PC-9 (cell line): Measurements from ENCODE around the gene KCNMB2. TPM values are rescaled to one million over a fixed set of nuclear protein-coding genes. Genes with fewer than 3 reads are reported as not detected.
A peak's percentile ranks its signal among the peaks of the same experiment; 100 is the strongest.

Experiments
- BruUV-seq: library from RNA; stranded (reverse); fragments of 400-500 nt; replicated peaks from 2 replicates; lab custom pipeline; 2021; lab: Mats Ljungman, UMichigan
- CTCF ChIA-PET: fragments of 300-600 bp; sonication (Branson Sonifier 250); formaldehyde crosslinking; loops from one replicate; lab custom pipeline; 2022; ENCODE audit warnings: antibody characterized with exemption; lab: Charles Lee
- POLR2A ChIA-PET: fragments of 300-600 bp; sonication (Branson Sonifier 250); formaldehyde crosslinking; loops from one replicate; lab custom pipeline; 2022; ENCODE audit warnings: antibody characterized with exemption; ENCODE audit not compliant: unreplicated experiment; lab: Charles Lee
- DNase-seq, 2 experiments: peaks; one replicate each; pipeline versions ENCODE4 v3.0.0 to v3.0.0-alpha.2; 2015 to 2022; ENCODE audit warnings: mixed read lengths in 1 of 2
- H2AFZ ChIP-seq: fragments of 200-600 bp; sonication (generic); 2 replicates; pipeline ENCODE4 v1.8.1; 2017; ENCODE audit warnings: antibody characterized with exemption
- H3F3A ChIP-seq: fragments of 200-600 bp; sonication (generic); 2 replicates; pipeline ENCODE4 v1.8.1; 2017; ENCODE audit warnings: antibody characterized with exemption, mild to moderate bottlenecking, low read depth; ENCODE audit not compliant: insufficient read depth
- H3K27ac ChIP-seq: fragments of 200-600 bp; sonication (generic); 2 replicates; pipeline ENCODE4 v1.6.1; 2016; ENCODE audit warnings: mixed run types
- H3K27me3 ChIP-seq: fragments of 200-600 bp; sonication (generic); 2 replicates; pipeline ENCODE4 v1.6.1; 2016; ENCODE audit warnings: low read depth, mixed run types; ENCODE audit not compliant: insufficient read depth
- H3K36me3 ChIP-seq: fragments of 200-600 bp; sonication (generic); 2 replicates; pipeline ENCODE4 v1.6.1; 2016; ENCODE audit warnings: low read depth, mixed run types
- H3K4me1 ChIP-seq: fragments of 200-600 bp; sonication (generic); replicated peaks from 2 replicates; pipeline ENCODE4 v1.6.1; 2016; ENCODE audit warnings: mixed run types; ENCODE audit not compliant: insufficient read depth
- H3K4me2 ChIP-seq: fragments of 200-600 bp; sonication (generic); 2 replicates; pipeline ENCODE4 v1.6.1; 2017; ENCODE audit warnings: mixed run types
- H3K4me3 ChIP-seq: fragments of 200-600 bp; sonication (generic); 2 replicates; pipeline ENCODE4 v1.6.1; 2016; ENCODE audit warnings: mixed run types
- H3K79me2 ChIP-seq: fragments of 200-600 bp; sonication (generic); 2 replicates; pipeline ENCODE4 v1.6.1; 2017; ENCODE audit warnings: low read depth, mixed run types
- H3K9me2 ChIP-seq: fragments of 200-600 bp; sonication (generic); 2 replicates; pipeline ENCODE4 v1.8.1; 2017; ENCODE audit warnings: mild to moderate bottlenecking; ENCODE audit not compliant: insufficient read depth
- H3K9me3 ChIP-seq: fragments of 200-600 bp; sonication (generic); 2 replicates; pipeline ENCODE4 v1.8.1; 2016; ENCODE audit warnings: low read depth; ENCODE audit not compliant: insufficient read depth
- H4K20me1 ChIP-seq: fragments of 200-600 bp; sonication (generic); 2 replicates; pipeline ENCODE4 v1.8.1; 2017; ENCODE audit not compliant: insufficient read depth
- CTCF ChIP-seq: fragments of 200-600 bp; sonication (generic); conservative IDR thresholded peaks from 2 replicates; pipeline ENCODE4 v1.6.1; 2017; ENCODE audit warnings: mixed run types, antibody characterized with exemption, mild to moderate bottlenecking, moderate library complexity
- EZH2 ChIP-seq: fragments of 200-600 bp; sonication (generic); IDR thresholded peaks from 2 replicates; pipeline ENCODE4 v1.8.0; 2017; ENCODE audit warnings: antibody characterized with exemption, low read depth
- intact Hi-C: fragments of 100-400 bp; cut with micrococcal nuclease; formaldehyde crosslinking; loops from one replicate; pipeline ENCODE4 v1.10.0; 2022; ENCODE audit not compliant: unreplicated experiment
- total RNA-seq: library from RNA; stranded (reverse); gene quantifications from 2 replicates; pipeline ENCODE4 v1.2.3, GENCODE V29; 2021

KCNMB2 gene
- total RNA-seq, 1 experiment from 2014 or later: not detected

- intact Hi-C loops: no loop called here
- no peak overlapping the region for H3K27ac ChIP-seq
Observed at GRCh38 chr3:178669758-178670157, 133.5 kb downstream of the KCNMB2 start.

GRCh38 chr3:178671377-178671776 lies 135.1 kb downstream of the KCNMB2 start:
- TF ChIP-seq CTCF: no peak
- TF ChIP-seq EZH2: no peak
- no peak overlapping the region for H2AFZ ChIP-seq
- H3K4me1 ChIP-seq: no peaks in the 10 kb centered on the region
- H3F3A ChIP-seq: no peaks in the 10 kb centered on the region
- DNase-seq: no peak
- no peaks in the 10 kb centered on the region for H3K27me3 ChIP-seq
- no peaks in the 10 kb centered on the region for H3K9me2 ChIP-seq
- no TSS peak for BruUV-seq
- ChIA-PET POLR2A (no interaction called here), CTCF (no interaction called here)
- no peak overlapping the region for H3K4me3 ChIP-seq
- H3K27ac ChIP-seq: no peak overlapping the region
- 0 out of 2 replicates have a peak overlapping the region, but pooled peaks have one; percentile 0 for H3K4me2 ChIP-seq
- H4K20me1 ChIP-seq: no peaks in the 10 kb centered on the region
- no peaks in the 10 kb centered on the region for H3K36me3 ChIP-seq
- intact Hi-C loops: no loop called here
- H3K9me3 ChIP-seq: no peaks in the 10 kb centered on the region
- H3K79me2 ChIP-seq: no peaks in the 10 kb centered on the region

More at GRCh38 chr3:178669758-178670157, 133.5 kb downstream of the KCNMB2 start:
- no TSS peak for BruUV-seq
- Histone ChIP-seq H3F3A (no peaks in the 10 kb centered on the region), H4K20me1 (no peaks in the 10 kb centered on the region), H3K9me2 (no peaks in the 10 kb centered on the region), H3K27me3 (no peaks in the 10 kb centered on the region), H2AFZ (no peak overlapping the region), H3K4me2 (no peak overlapping the region), H3K9me3 (no peaks in the 10 kb centered on the region), H3K4me3 (no peak overlapping the region), H3K4me1 (no peaks in the 10 kb centered on the region), H3K36me3 (no peaks in the 10 kb centered on the region), H3K79me2 (no peaks in the 10 kb centered on the region)
- no peak for DNase-seq
- POLR2A ChIA-PET: no interaction called here
- CTCF ChIA-PET: no interaction called here
- TF ChIP-seq CTCF (no peak), EZH2 (no peak)

GRCh38 chr3:178671791-178672190 lies 135.6 kb downstream of the KCNMB2 start:
- H3K36me3 ChIP-seq: no peaks in the 10 kb centered on the region
- no peaks in the 10 kb centered on the region for H3K4me1 ChIP-seq
- H3K4me3 ChIP-seq: no peak overlapping the region
- no peaks in the 10 kb centered on the region for H3K9me2 ChIP-seq
- DNase-seq: peak; percentile 23 to 72
- no peak overlapping the region for H2AFZ ChIP-seq
- intact Hi-C loops: no loop called here
- no peak overlapping the region for H3K27ac ChIP-seq
- 0 out of 2 replicates have a peak overlapping the region, but pooled peaks have one; percentile 0 for H3K4me2 ChIP-seq
- POLR2A ChIA-PET: no interaction called here
- TF ChIP-seq CTCF: no peak
- no peak for TF ChIP-seq EZH2
- no peaks in the 10 kb centered on the region for H3K9me3 ChIP-seq
- H3F3A ChIP-seq: no peaks in the 10 kb centered on the region
- no peaks in the 10 kb centered on the region for H4K20me1 ChIP-seq
- CTCF ChIA-PET: no interaction called here
- BruUV-seq: no TSS peak
- H3K27me3 ChIP-seq: no peaks in the 10 kb centered on the region
- H3K79me2 ChIP-seq: no peaks in the 10 kb centered on the region
